ENCODE data around the gene DIAPH2.

GRCh38 chrX:97398030-97398551 lies 713.4 kb downstream of the DIAPH2 start:
- TF ChIP-seq CTCF (IDR thresholded peaks at IDR 0.05): no peak
- no peak for TF ChIP-seq POLR2A (IDR thresholded peaks at IDR 0.05)

Data from body of pancreas (tissue), 4 donors.